Kidney (tissue), 14 donors: ENCODE data around the gene DEAF1. TPM values are rescaled to one million over a fixed set of nuclear protein-coding genes. Genes with fewer than 3 reads are reported as not detected.

Experiments
- DNase-seq, 5 donors: peaks; one replicate each; pipeline ENCODE4 v3.0.0-alpha.2; 2013 to 2020
- FAIRE-seq: peaks from 2 replicates; lab custom pipeline; 2012; peaks lifted over from hg19 to GRCh38; lab: Jason Lieb, UNC
- H3K27ac ChIP-seq, 2 donors: one replicate each; pipeline ENCODE4 v1.7.0; 2013; ENCODE audit warnings: low read depth in 2 of 2, low read length in 2 of 2, inconsistent platforms in 1 of 2
- H3K27me3 ChIP-seq: one replicate; pipeline ENCODE4 v1.7.1; 2013; ENCODE audit warnings: low read length, inconsistent platforms; ENCODE audit not compliant: control insufficient read depth, insufficient read depth
- H3K36me3 ChIP-seq, 3 donors: one replicate each; pipeline versions ENCODE4 v1.7.0 to v1.7.1; 2013; ENCODE audit warnings: low read length in 3 of 3, control low read depth in 1 of 3, inconsistent platforms in 1 of 3; ENCODE audit not compliant: insufficient read depth in 3 of 3, control insufficient read depth in 2 of 3
- H3K4me1 ChIP-seq, 3 donors: one replicate each; pipeline versions ENCODE4 v1.7.0 to v1.7.1; 2013; ENCODE audit warnings: low read length in 3 of 3, inconsistent platforms in 1 of 3, low read depth in 1 of 3; ENCODE audit not compliant: control insufficient read depth in 2 of 3, insufficient read depth in 2 of 3
- H3K4me3 ChIP-seq, 3 donors: one replicate each; pipeline versions ENCODE4 v1.7.0 to v1.8.1; 2013; ENCODE audit warnings: low read length in 3 of 3, control low read depth in 1 of 3, inconsistent platforms in 1 of 3
- H3K9ac ChIP-seq, 3 donors: one replicate each; pipeline versions ENCODE4 v1.7.0 to v1.7.1; 2013; ENCODE audit warnings: low read length in 3 of 3, control low read depth in 1 of 3, inconsistent platforms in 1 of 3
- H3K9me3 ChIP-seq, 3 donors: one replicate each; pipeline versions ENCODE4 v1.7.0 to v1.7.1; 2013; ENCODE audit warnings: low read length in 3 of 3, control low read depth in 1 of 3, inconsistent platforms in 1 of 3; ENCODE audit not compliant: control insufficient read depth in 2 of 3, insufficient read depth in 1 of 3
- CTCF ChIP-seq: IDR thresholded peaks from 3 replicates; pipeline ENCODE4 v1.5.1; 2012; ENCODE audit warnings: mild to moderate bottlenecking, moderate library complexity, borderline replicate concordance; ENCODE audit not compliant: insufficient read depth; ENCODE audit errors: extremely low read depth
- intact Hi-C: fragments of 100-400 bp; cut with DNase I; formaldehyde crosslinking; loops from one replicate; pipeline ENCODE4 v1.11.1; 2022
- polyA plus RNA-seq: library from polyadenylated mRNA; stranded (reverse); fragments of 350-450 nt; fragmentation: Illumina TruSeq; extraction: RNeasy Lipid Tissue Mini Kit (QIAGEN cat#74804); gene quantifications from one replicate; pipeline ENCODE4 v1.2.3, GENCODE V29; 2014; ENCODE audit warnings: low read depth, low replicate concordance; ENCODE audit not compliant: insufficient read depth
- total RNA-seq: library from RNA; stranded (reverse); fragmentation: NEBNext Ultra II Directional; extraction: Animal tissue kit (Norgen Biotek cat#: 25700); gene quantifications from one replicate; pipeline ENCODE4 v1.2.1, GENCODE V29; 2021
- donor health status: control.
- donor health status: control.
- donor health status: control.
- donor health status: control.
- donor health status: control.
- donor health status: DM: yes; HTN: yes; CAD: no.
- donor health status: Normal renal cell carcinoma (clear cell type).

DEAF1 gene
- total and polyA plus RNA-seq, 2 donors from 2014 or later, result 30.2 to 54.5 TPM

DNA sequence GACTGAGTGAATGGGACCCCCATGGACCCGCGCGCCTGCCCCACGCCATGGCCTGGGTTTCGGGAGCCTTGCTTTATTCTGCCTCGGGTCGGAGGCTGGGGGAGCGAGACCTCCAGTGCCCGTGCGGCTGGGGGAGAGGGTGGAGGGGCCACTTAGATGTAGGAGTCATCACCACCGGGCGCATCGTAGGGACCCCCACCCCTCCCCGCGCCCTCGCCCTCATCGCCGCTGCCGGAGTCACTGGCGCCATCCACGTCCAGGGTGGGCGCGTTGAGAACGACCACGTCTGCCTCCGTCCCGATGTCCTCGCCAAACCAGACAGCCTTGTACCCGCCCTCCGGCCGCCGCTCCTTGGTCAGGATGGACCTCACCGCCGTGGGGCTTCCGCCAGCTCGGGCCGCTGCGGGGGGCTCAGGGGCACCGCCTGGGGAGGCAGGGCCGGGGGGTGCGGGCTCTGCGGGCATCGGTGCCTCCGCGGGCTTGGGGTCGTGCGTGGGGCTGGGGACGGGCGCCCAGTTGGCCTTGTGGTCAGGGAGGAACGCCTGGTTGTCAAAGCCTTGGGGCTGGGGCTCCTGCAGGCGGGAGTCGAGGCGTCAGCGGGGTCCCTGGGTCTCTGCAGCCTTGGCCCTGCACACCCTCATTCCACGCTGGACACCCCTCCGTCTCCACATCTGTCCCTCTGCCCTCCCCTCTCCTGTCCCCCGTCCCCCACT is 77.7 kb downstream of the DEAF1 start:
- Histone ChIP-seq H3K4me3 (no peak overlapping the region), H3K9ac (no peak overlapping the region), H3K27me3 (no peaks in the 10 kb centered on the region), H3K27ac (no peak overlapping the region), H3K9me3 (no peaks in the 10 kb centered on the region), H3K4me1 (peaks cover 0 to 13% (median 0%) of the 10 kb centered on the region in 3 donors), H3K36me3 (peaks cover 0 to 8% (median 0%) of the 10 kb centered on the region in 3 donors)
- DNase-seq (peak in 2 of 5 donors; percentile 57 to 84), FAIRE-seq (no peak)
- TF ChIP-seq CTCF, result no peak
- intact Hi-C loops, result no loop called here

GRCh38 chr11:616320-617198 is 78.5 kb downstream of the DEAF1 start:
- Histone ChIP-seq H3K27me3 (no peaks in the 10 kb centered on the region), H3K27ac (peak overlapping the region in 1 of 2 donors; percentile 97), H3K4me1 (peaks cover 0 to 16% (median 0%) of the 10 kb centered on the region in 3 donors), H3K36me3 (peaks cover 0 to 14% (median 5%) of the 10 kb centered on the region in 3 donors), H3K4me3 (peak overlapping the region in 2 of 3 donors; percentile 39 to 83), H3K9me3 (no peaks in the 10 kb centered on the region), H3K9ac (no peak overlapping the region)
- FAIRE-seq, result no peak
- intact Hi-C loops, result no loop called here
- no peak for TF ChIP-seq CTCF
- peak in 2 of 5 donors; percentile 61 to 85 for DNase-seq

- Histone ChIP-seq H3K9me3 (no peaks in the 10 kb centered on the region), H3K4me1 (peaks cover 0 to 16% (median 0%) of the 10 kb centered on the region in 3 donors), H3K27me3 (no peaks in the 10 kb centered on the region), H3K9ac (peak within 1 kb of the TSS; percentile 47 to 97 (median 92)), H3K36me3 (peaks cover 0 to 22% (median 10%) of the 10 kb centered on the region in 3 donors), H3K27ac (peak within 1 kb of the TSS; percentile 96 to 97), H3K4me3 (peak within 1 kb of the TSS; percentile 60 to 84 (median 83))
- no peak for TF ChIP-seq CTCF
- FAIRE-seq (peak; percentile 55), DNase-seq (peak; percentile 93 to 99 (median 95))
- intact Hi-C loops, result no loop called here
These were observed 79.3 kb downstream of the DEAF1 start, which contains the start of gene IRF7 for GRCh38 chr11:615504-616319. Gene IRF7, minus strand, starts transcription at chr11:615950. Its CDS starts 586 bp downstream, at chr11:615364.
